ENCODE measurements around the gene SLC12A3.

DNA sequence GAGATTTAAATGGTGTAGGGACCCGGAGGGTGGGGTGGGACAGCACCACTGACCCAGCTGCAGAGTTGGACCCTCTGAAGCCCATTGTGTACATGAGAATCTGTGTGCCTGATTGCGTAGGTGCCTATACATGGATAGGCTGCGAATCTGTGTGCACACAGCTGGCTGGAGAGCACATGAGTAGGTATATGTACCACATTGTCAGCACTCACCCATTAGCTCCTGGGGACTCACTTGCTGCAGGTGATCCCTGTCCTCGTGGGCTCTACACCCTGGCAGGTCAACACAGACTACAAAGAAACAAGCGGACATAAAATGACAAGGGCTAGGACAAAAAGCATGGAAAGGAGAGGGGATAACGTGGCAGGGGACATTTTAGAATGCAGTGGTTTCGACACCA lies 85.4 kb downstream of the SLC12A3 start:
- TF ChIP-seq, protein P1, sequence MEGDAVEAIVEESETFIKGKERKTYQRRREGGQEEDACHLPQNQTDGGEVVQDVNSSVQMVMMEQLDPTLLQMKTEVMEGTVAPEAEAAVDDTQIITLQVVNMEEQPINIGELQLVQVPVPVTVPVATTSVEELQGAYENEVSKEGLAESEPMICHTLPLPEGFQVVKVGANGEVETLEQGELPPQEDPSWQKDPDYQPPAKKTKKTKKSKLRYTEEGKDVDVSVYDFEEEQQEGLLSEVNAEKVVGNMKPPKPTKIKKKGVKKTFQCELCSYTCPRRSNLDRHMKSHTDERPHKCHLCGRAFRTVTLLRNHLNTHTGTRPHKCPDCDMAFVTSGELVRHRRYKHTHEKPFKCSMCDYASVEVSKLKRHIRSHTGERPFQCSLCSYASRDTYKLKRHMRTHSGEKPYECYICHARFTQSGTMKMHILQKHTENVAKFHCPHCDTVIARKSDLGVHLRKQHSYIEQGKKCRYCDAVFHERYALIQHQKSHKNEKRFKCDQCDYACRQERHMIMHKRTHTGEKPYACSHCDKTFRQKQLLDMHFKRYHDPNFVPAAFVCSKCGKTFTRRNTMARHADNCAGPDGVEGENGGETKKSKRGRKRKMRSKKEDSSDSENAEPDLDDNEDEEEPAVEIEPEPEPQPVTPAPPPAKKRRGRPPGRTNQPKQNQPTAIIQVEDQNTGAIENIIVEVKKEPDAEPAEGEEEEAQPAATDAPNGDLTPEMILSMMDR (IDR thresholded peaks at IDR 0.05): no peak
- no peak for TF ChIP-seq POLR2A (IDR thresholded peaks at IDR 0.05; ENCODE audit: low read depth)

Measured in esophagus muscularis mucosa (tissue), 3 donors.